Endothelial cell (in vitro differentiated cells): Measurements from ENCODE around the gene PPP1R1C. TPM values are rescaled to one million over a fixed set of nuclear protein-coding genes. Genes with fewer than 3 reads are reported as not detected.

ENCODE experiments used
- DNase-seq: peaks from one replicate; pipeline ENCODE4 v3.0.0; 2021; ENCODE audit warnings: low spot score
- H3K27ac Mint-ChIP-seq: one replicate; pipeline ENCODE4 v1.8.0; 2021; ENCODE audit warnings: mixed read lengths, inconsistent platforms; ENCODE audit not compliant: unreplicated experiment
- H3K27me3 Mint-ChIP-seq: one replicate; pipeline ENCODE4 v1.8.0; 2021; ENCODE audit warnings: mild to moderate bottlenecking, moderate library complexity, mixed read lengths, inconsistent platforms; ENCODE audit not compliant: unreplicated experiment
- H3K36me3 Mint-ChIP-seq: one replicate; pipeline ENCODE4 v1.8.0; 2021; ENCODE audit warnings: mild to moderate bottlenecking, low read depth, mixed read lengths, inconsistent platforms; ENCODE audit not compliant: unreplicated experiment
- H3K4me1 Mint-ChIP-seq: one replicate; pipeline ENCODE4 v1.8.0; 2021; ENCODE audit warnings: mild to moderate bottlenecking, mixed read lengths, inconsistent platforms; ENCODE audit not compliant: unreplicated experiment
- H3K4me3 Mint-ChIP-seq: one replicate; pipeline ENCODE4 v1.8.0; 2021; ENCODE audit warnings: mild to moderate bottlenecking, mixed read lengths, inconsistent platforms; ENCODE audit not compliant: unreplicated experiment
- H3K9me3 Mint-ChIP-seq: one replicate; pipeline ENCODE4 v1.8.0; 2021; ENCODE audit warnings: mixed read lengths, inconsistent platforms; ENCODE audit not compliant: unreplicated experiment
- CTCF ChIP-seq: fragments of 200-600 bp; sonication (generic); IDR thresholded peaks from one replicate; pipeline ENCODE4 v1.5.0; 2021; ENCODE audit warnings: antibody characterized with exemption; ENCODE audit not compliant: unreplicated experiment
- total RNA-seq: library from RNA; stranded (reverse); fragmentation: NEBNext Ultra II Directional; extraction: Animal tissue kit (Norgen Biotek cat#: 25700); gene quantifications from one replicate; pipeline ENCODE4 v1.2.1, GENCODE V29; 2021; ENCODE audit not compliant: unreplicated experiment

PPP1R1C gene
- total RNA-seq, 1 donor from 2014 or later, result 0.97 TPM

DNA sequence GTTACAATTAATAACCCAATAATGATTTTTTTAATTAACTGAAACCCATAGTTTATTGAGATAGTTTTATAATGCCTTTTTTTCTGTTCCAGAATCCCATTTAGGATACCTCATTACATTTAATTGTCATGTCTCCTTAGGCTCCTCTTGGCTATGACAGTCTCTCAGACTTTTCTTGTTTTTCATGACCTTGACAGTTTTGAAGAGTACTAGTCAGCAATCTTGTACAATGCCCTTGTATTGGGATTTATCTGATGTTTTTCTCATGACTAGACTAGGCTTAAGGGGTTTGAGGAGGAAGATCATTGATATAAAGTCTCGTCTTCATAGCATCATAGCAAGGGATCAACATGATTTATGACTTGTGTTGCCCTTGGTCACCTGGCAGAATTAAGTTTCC, 72.4 kb downstream of the PPP1R1C start:
- no peaks in the 10 kb centered on the region for H3K27me3 Mint-ChIP-seq
- no peak overlapping the region for H3K4me3 Mint-ChIP-seq
- no peaks in the 10 kb centered on the region for H3K9me3 Mint-ChIP-seq
- no peaks in the 10 kb centered on the region for H3K36me3 Mint-ChIP-seq
- H3K27ac Mint-ChIP-seq, result no peak overlapping the region
- no peaks in the 10 kb centered on the region for H3K4me1 Mint-ChIP-seq
- no peak for DNase-seq
- TF ChIP-seq CTCF, result no peak

GRCh38 chr2:182061739-182062138, 76.1 kb downstream of the PPP1R1C start:
- Mint-ChIP-seq H3K27me3 (no peaks in the 10 kb centered on the region), H3K4me1 (no peaks in the 10 kb centered on the region), H3K36me3 (no peaks in the 10 kb centered on the region), H3K27ac (no peak overlapping the region), H3K9me3 (no peaks in the 10 kb centered on the region), H3K4me3 (no peak overlapping the region)
- no peak for DNase-seq
- no peak for TF ChIP-seq CTCF

GRCh38 chr2:182062329-182062972, 76.8 kb downstream of the PPP1R1C start:
- H3K4me1 Mint-ChIP-seq, result no peaks in the 10 kb centered on the region
- TF ChIP-seq CTCF, result no peak

GRCh38 chr2:182064019-182064778, 78.5 kb downstream of the PPP1R1C start:
- Mint-ChIP-seq H3K36me3 (no peaks in the 10 kb centered on the region), H3K9me3 (no peaks in the 10 kb centered on the region), H3K4me1 (no peaks in the 10 kb centered on the region), H3K4me3 (no peak overlapping the region), H3K27ac (no peak overlapping the region), H3K27me3 (no peaks in the 10 kb centered on the region)
- no peak for TF ChIP-seq CTCF
- DNase-seq, result no peak

More at GRCh38 chr2:182062329-182062972, 76.8 kb downstream of the PPP1R1C start:
- H3K27ac Mint-ChIP-seq, result no peak overlapping the region
- no peaks in the 10 kb centered on the region for H3K9me3 Mint-ChIP-seq
- no peaks in the 10 kb centered on the region for H3K27me3 Mint-ChIP-seq
- H3K4me3 Mint-ChIP-seq, result no peak overlapping the region
- no peak for DNase-seq
- no peaks in the 10 kb centered on the region for H3K36me3 Mint-ChIP-seq

DNA sequence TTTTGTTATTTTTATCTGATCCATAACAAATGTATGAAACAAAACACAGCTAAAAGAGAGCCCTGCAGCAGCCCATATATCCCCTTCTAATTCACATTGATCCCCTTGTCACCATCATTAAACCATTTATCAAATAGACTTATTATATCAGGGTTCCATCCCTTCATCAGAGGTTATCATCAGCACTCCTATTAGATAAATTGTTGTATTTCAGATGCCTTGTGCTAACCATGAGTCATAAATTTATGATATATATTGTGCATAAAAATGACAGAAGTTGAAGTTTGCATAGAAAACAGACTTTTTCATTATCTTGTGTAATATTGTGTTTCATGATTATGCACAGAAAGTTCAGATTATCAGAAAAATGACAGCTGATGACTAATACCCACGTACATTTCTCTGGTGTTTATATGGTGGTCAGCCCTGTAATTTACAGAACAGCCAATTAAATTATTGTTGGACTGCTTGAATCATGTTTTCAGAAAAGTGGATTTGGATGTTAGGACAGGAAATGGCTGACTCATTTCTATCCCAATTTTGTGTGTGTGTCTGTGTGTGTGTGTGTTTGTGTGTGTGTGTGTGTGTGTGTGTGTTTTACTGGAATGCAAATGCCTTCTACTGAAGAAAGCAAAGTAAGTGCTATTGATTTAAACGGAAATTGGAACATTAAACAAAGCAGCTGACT, 80.9 kb downstream of the PPP1R1C start:
- DNase-seq, result no peak
- Mint-ChIP-seq H3K4me3 (no peak overlapping the region), H3K36me3 (no peaks in the 10 kb centered on the region), H3K27me3 (no peaks in the 10 kb centered on the region), H3K4me1 (no peaks in the 10 kb centered on the region), H3K27ac (no peak overlapping the region), H3K9me3 (no peaks in the 10 kb centered on the region)
- TF ChIP-seq CTCF, result no peak
